Measurements from ENCODE around the gene C6orf120. TPM values are rescaled to one million over a fixed set of nuclear protein-coding genes. Genes with fewer than 3 reads are reported as not detected.

The C6orf120 gene
- total RNA-seq, 6 donors from 2014 or later: 16.8 to 33.5 (median 26.9) TPM

GRCh38 chr6:169675011-169675410 is 26.9 kb upstream of the C6orf120 start:
- DNase-seq (no peak), ATAC-seq (ENCODE audit: low FRiP score in 2 of 2) (no peak)
- H3K4me3 ChIP-seq: no peak overlapping the region
- H3K27me3 ChIP-seq: no peaks in the 10 kb centered on the region
- H3K4me1 ChIP-seq: no peaks in the 10 kb centered on the region
- no peaks in the 10 kb centered on the region for H3K9me3 ChIP-seq
- no peak overlapping the region for H3K27ac ChIP-seq
- WGBS, 2 donors: 93 to 94% methylated on average over 3 of the region's 3 CpGs
- TF ChIP-seq POLR2AphosphoS5 (IDR thresholded peaks at IDR 0.05) (no peak), EP300 (IDR thresholded peaks at IDR 0.05) (no peak), CTCF (IDR thresholded peaks at IDR 0.05) (no peak), POLR2A (IDR thresholded peaks at IDR 0.05) (no peak)
- peaks cover 0 to 14% (median 2%) of the 10 kb centered on the region in 4 donors for H3K36me3 ChIP-seq

GRCh38 chr6:169677096-169677495 is 24.8 kb upstream of the C6orf120 start:
- H3K4me3 ChIP-seq: no peak overlapping the region
- no peaks in the 10 kb centered on the region for H3K27me3 ChIP-seq
- no peaks in the 10 kb centered on the region for H3K4me1 ChIP-seq
- TF ChIP-seq POLR2A (IDR thresholded peaks at IDR 0.05): no peak
- TF ChIP-seq EP300 (IDR thresholded peaks at IDR 0.05): no peak
- TF ChIP-seq POLR2AphosphoS5 (IDR thresholded peaks at IDR 0.05): no peak
- no peak for TF ChIP-seq CTCF (IDR thresholded peaks at IDR 0.05)
- 78 to 96% methylated on average over 1 of the region's 1 CpG for WGBS, 2 donors
- ATAC-seq (ENCODE audit: low FRiP score in 2 of 2) (no peak), DNase-seq (no peak)
- no peaks in the 10 kb centered on the region for H3K9me3 ChIP-seq
- no peak overlapping the region for H3K27ac ChIP-seq
- H3K36me3 ChIP-seq: peaks cover 0 to 16% (median 0%) of the 10 kb centered on the region in 4 donors

GRCh38 chr6:169678342-169678741 is 23.6 kb upstream of the C6orf120 start:
- Histone ChIP-seq H3K27me3 (no peaks in the 10 kb centered on the region), H3K4me3 (no peak overlapping the region), H3K4me1 (no peaks in the 10 kb centered on the region), H3K27ac (no peak overlapping the region), H3K36me3 (peaks cover 0 to 17% (median 0%) of the 10 kb centered on the region in 4 donors), H3K9me3 (no peaks in the 10 kb centered on the region)
- TF ChIP-seq CTCF (IDR thresholded peaks at IDR 0.05) (no peak), POLR2AphosphoS5 (IDR thresholded peaks at IDR 0.05) (no peak), POLR2A (IDR thresholded peaks at IDR 0.05) (no peak), EP300 (IDR thresholded peaks at IDR 0.05) (no peak)
- DNase-seq (no peak), ATAC-seq (ENCODE audit: low FRiP score in 2 of 2) (no peak)
- WGBS, 2 donors: 93 to 94% methylated on average over 1 of the region's 1 CpG

- DNase-seq: no peak
- Histone ChIP-seq H3K36me3 (peaks cover 0 to 36% (median 2%) of the 10 kb centered on the region in 4 donors), H3K9me3 (peaks cover 5 to 9% (median 5%) of the 10 kb centered on the region in 4 donors), H3K4me1 (no peaks in the 10 kb centered on the region), H3K27me3 (no peaks in the 10 kb centered on the region), H3K27ac (no peak overlapping the region), H3K4me3 (no peak overlapping the region)
- ATAC-seq (ENCODE audit: low FRiP score in 2 of 2): no peak
- no peak for TF ChIP-seq POLR2AphosphoS5 (IDR thresholded peaks at IDR 0.05)
- no peak for TF ChIP-seq CTCF (IDR thresholded peaks at IDR 0.05)
- TF ChIP-seq EP300 (IDR thresholded peaks at IDR 0.05): no peak
- no peak for TF ChIP-seq POLR2A (IDR thresholded peaks at IDR 0.05)
- 100% methylated on average over 3 of the region's 3 CpGs; no CpG with 5 or more reads in 1 of the 2 donors for WGBS, 2 donors
These were observed 17.9 kb upstream of the C6orf120 start for GRCh38 chr6:169684056-169684455.

- no peak for TF ChIP-seq POLR2AphosphoS5 (IDR thresholded peaks at IDR 0.05)
- ATAC-seq (ENCODE audit: low FRiP score in 2 of 2) (no peak), DNase-seq (no peak)
- Histone ChIP-seq H3K4me1 (no peaks in the 10 kb centered on the region), H3K27ac (no peak overlapping the region), H3K4me3 (no peak overlapping the region), H3K36me3 (peaks cover 0 to 27% (median 2%) of the 10 kb centered on the region in 4 donors), H3K27me3 (no peaks in the 10 kb centered on the region), H3K9me3 (peaks cover 5 to 9% (median 5%) of the 10 kb centered on the region in 4 donors)
- WGBS, 2 donors: 97 to 98% methylated on average over 2 of the region's 2 CpGs
These were observed 16.1 kb upstream of the C6orf120 start for GRCh38 chr6:169685860-169686259.

Data from upper lobe of left lung (tissue), 6 donors.